ENCODE data around the gene C10orf88.

DNA sequence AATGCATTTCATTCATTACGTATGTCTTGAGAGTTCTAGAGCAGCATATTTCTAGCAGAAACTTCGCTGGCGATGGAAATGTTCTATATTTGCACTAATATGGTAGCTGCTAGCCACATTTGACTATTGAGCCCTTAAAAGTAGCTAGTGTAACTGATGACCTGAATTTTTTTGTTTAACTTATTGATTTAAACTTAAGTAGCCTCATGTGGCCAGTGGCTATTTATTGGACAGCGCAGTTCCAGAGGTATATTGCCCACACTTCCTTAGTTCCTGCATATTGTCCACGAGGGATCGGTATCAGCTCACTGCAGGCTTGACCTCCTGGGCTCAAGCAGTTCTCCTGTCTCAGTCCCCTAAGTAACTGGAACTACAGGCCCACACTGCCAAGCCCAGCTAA lies 29.9 kb upstream of the C10orf88 start:
- TF ChIP-seq, protein P1, sequence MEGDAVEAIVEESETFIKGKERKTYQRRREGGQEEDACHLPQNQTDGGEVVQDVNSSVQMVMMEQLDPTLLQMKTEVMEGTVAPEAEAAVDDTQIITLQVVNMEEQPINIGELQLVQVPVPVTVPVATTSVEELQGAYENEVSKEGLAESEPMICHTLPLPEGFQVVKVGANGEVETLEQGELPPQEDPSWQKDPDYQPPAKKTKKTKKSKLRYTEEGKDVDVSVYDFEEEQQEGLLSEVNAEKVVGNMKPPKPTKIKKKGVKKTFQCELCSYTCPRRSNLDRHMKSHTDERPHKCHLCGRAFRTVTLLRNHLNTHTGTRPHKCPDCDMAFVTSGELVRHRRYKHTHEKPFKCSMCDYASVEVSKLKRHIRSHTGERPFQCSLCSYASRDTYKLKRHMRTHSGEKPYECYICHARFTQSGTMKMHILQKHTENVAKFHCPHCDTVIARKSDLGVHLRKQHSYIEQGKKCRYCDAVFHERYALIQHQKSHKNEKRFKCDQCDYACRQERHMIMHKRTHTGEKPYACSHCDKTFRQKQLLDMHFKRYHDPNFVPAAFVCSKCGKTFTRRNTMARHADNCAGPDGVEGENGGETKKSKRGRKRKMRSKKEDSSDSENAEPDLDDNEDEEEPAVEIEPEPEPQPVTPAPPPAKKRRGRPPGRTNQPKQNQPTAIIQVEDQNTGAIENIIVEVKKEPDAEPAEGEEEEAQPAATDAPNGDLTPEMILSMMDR (conservative IDR thresholded peaks at IDR 0.05; ENCODE audit: low read depth in 2 of 2), result no peak
- TF ChIP-seq POLR2AphosphoS5 (IDR thresholded peaks at IDR 0.05; ENCODE audit: low read depth) (no peak), EZH2 (IDR thresholded peaks at IDR 0.05; ENCODE audit: low read depth, unreplicated experiment) (no peak), JUNB (IDR thresholded peaks at IDR 0.05; ENCODE audit: unreplicated experiment) (no peak), EZH2phosphoT487 (IDR thresholded peaks at IDR 0.05; ENCODE audit: unreplicated experiment) (no peak), ZNF114 (CRISPR knock-in tag; IDR thresholded peaks at IDR 0.05) (no peak)
- TF ChIP-seq, protein P2, sequence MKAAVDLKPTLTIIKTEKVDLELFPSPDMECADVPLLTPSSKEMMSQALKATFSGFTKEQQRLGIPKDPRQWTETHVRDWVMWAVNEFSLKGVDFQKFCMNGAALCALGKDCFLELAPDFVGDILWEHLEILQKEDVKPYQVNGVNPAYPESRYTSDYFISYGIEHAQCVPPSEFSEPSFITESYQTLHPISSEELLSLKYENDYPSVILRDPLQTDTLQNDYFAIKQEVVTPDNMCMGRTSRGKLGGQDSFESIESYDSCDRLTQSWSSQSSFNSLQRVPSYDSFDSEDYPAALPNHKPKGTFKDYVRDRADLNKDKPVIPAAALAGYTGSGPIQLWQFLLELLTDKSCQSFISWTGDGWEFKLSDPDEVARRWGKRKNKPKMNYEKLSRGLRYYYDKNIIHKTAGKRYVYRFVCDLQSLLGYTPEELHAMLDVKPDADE (IDR thresholded peaks at IDR 0.05), result no peak
- TF ChIP-seq, protein P3, sequence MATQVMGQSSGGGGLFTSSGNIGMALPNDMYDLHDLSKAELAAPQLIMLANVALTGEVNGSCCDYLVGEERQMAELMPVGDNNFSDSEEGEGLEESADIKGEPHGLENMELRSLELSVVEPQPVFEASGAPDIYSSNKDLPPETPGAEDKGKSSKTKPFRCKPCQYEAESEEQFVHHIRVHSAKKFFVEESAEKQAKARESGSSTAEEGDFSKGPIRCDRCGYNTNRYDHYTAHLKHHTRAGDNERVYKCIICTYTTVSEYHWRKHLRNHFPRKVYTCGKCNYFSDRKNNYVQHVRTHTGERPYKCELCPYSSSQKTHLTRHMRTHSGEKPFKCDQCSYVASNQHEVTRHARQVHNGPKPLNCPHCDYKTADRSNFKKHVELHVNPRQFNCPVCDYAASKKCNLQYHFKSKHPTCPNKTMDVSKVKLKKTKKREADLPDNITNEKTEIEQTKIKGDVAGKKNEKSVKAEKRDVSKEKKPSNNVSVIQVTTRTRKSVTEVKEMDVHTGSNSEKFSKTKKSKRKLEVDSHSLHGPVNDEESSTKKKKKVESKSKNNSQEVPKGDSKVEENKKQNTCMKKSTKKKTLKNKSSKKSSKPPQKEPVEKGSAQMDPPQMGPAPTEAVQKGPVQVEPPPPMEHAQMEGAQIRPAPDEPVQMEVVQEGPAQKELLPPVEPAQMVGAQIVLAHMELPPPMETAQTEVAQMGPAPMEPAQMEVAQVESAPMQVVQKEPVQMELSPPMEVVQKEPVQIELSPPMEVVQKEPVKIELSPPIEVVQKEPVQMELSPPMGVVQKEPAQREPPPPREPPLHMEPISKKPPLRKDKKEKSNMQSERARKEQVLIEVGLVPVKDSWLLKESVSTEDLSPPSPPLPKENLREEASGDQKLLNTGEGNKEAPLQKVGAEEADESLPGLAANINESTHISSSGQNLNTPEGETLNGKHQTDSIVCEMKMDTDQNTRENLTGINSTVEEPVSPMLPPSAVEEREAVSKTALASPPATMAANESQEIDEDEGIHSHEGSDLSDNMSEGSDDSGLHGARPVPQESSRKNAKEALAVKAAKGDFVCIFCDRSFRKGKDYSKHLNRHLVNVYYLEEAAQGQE (IDR thresholded peaks at IDR 0.05; ENCODE audit: unreplicated experiment), result no peak
